Measurements from ENCODE around the gene ZNF750. TPM values are rescaled to one million over a fixed set of nuclear protein-coding genes. Genes with fewer than 3 reads are reported as not detected.

The ZNF750 gene
- total and polyA plus RNA-seq, 10 of the 15 experiments (the other 5 are each of a cell fraction or from before 2014, with no cell fraction given): 0.06 TPM; not detected in 9

DNA sequence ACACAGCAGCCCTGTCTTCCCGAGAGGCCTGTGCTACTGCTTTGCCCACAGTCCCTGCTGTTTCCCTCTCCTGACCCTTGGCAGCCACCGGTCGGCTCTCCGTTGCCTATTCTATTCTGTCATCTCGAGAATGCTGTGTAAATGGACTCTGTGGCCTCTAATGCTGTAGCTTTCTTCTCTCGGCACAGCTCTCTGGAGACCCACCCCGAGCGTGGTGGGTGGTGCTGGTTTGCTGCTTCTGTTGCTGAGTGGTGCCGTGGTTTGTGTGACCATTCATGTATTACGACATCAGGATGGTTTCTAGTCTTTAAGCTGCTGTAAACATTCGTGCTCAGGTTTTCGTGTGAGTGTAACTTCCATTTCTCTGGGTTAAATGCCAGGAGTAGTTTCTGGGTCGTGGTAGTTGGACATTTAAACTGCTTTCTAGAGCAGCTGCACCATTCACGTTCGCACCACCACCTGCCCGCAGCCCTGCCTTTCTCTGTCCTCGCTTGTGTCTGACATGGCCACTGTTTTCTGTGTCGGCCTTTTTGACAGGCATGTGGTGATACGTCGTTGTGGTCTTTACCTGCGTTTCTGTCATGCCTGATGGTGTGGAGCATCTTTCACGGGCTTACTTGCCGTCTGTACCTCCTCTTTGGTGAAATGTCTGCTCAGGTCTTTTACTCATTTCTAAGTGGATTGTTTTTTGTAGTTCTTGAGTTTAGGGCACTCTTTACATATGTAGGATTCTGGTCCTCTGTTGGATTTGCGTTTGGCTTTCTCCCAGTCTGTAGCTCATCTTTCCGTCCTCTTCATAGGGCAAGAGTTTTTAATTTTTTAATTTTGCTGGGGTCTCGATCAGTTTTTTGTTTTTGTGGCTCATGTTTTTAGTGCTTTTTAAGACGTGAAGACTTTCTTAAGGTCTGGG lies 47.7 kb upstream of the ZNF750 start (continued):
- TF ChIP-seq CTCF (IDR thresholded peaks at IDR 0.05 in 2 of 3, conservative IDR thresholded peaks at IDR 0.05 in 1 of 3; ENCODE audit: control insufficient read depth in 2 of 3, extremely low read depth in 1 of 3, insufficient read depth in 1 of 3, low read depth in 3 of 3, low read length in 3 of 3): no peak
- no peak for TF ChIP-seq ZBTB4 (CRISPR knock-in tag; IDR thresholded peaks at IDR 0.05)
- no peak for TF ChIP-seq NRF1 (conservative IDR thresholded peaks at IDR 0.05; ENCODE audit: low read depth, low read length)
- TF ChIP-seq SMAD1 (IDR thresholded peaks at IDR 0.05; ENCODE audit: low read depth, partially characterized antibody): no peak
- no peak for TF ChIP-seq NKRF (conservative IDR thresholded peaks at IDR 0.05)
